GM18861 (cell line): ENCODE results near the gene KISS1R.

Experiments
- ATAC-seq: cut with Tn5 transposase; IDR thresholded peaks from one replicate; pipeline ENCODE4 v1.9.1; 2021; ENCODE audit not compliant: unreplicated experiment

KISS1R gene

DNA sequence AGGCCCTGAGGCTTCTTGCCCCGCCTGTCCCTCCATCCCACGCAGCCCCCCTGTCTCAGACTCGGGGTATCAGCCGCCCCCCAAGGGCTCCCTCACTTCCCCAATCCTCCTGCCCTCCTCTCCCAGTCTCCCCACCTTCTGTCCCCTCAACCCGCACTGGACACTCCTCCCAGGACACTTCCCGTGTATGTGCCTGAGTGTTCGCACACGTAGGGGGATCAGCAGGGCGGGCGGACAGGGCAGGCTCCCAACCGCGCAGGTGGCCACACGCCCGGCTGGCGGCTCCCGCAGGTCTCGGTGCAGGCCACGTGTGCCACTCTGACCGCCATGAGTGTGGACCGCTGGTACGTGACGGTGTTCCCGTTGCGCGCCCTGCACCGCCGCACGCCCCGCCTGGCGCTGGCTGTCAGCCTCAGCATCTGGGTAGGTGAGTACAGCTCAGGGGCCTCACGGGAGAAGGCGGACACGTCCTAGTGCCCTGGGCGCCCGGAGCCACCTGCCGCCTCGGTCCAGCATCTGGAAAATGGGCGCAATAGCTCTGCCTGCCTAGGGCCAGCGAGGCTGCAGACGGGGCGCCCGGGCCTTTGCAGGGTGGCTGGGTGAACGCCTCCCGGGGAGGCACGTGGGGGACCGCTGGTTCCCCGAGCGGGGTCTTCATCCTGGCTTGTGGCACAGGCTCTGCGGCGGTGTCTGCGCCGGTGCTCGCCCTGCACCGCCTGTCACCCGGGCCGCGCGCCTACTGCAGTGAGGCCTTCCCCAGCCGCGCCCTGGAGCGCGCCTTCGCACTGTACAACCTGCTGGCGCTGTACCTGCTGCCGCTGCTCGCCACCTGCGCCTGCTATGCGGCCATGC lies 2.3 kb downstream of the KISS1R start:
- ATAC-seq: no peak

GRCh38 chr19:920051-920864 lies 3.1 kb downstream of the KISS1R start:
- no peak for ATAC-seq

DNA sequence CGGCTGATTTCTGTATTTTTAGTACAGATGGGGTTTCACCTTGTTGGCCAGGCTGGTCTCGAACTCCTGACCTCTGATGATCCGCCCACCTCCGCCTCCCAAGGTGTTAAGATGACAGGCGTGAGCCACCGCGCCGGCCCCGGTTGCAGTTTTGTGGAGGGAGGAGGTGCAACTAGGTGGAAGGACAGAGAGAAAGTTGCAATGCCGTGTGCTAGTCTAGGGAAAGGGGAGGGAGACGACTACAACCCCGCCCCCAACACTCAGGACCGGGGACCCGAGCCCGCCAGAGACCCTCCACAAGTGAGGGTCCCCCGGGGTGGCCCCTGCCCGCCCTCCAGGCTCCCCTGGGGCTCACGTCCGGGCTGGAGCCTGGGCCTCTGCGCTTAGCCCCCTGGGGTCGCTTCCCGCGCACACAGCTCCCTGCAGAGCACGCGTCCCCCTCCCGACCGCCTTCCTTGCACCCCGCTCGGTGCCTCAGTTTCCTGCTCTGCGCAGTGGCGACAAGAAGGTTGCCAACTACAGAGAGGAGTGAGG lies 7.5 kb downstream of the KISS1R start:
- ATAC-seq: no peak

- peak; percentile 35 for ATAC-seq
Observed at GRCh38 chr19:925087-925525, 8.0 kb downstream of the KISS1R start.

GRCh38 chr19:925526-926322 lies 8.6 kb downstream of the KISS1R start, which contains the start of gene ARID3A:
TSS of gene ARID3A (plus strand) at chr19:926035. CDS start at chr19:929529, 3,494 bp downstream.
- ATAC-seq: peak; percentile 43

- no peak for ATAC-seq
Observed at GRCh38 chr19:926323-926588, 9.1 kb downstream of the KISS1R start.

DNA sequence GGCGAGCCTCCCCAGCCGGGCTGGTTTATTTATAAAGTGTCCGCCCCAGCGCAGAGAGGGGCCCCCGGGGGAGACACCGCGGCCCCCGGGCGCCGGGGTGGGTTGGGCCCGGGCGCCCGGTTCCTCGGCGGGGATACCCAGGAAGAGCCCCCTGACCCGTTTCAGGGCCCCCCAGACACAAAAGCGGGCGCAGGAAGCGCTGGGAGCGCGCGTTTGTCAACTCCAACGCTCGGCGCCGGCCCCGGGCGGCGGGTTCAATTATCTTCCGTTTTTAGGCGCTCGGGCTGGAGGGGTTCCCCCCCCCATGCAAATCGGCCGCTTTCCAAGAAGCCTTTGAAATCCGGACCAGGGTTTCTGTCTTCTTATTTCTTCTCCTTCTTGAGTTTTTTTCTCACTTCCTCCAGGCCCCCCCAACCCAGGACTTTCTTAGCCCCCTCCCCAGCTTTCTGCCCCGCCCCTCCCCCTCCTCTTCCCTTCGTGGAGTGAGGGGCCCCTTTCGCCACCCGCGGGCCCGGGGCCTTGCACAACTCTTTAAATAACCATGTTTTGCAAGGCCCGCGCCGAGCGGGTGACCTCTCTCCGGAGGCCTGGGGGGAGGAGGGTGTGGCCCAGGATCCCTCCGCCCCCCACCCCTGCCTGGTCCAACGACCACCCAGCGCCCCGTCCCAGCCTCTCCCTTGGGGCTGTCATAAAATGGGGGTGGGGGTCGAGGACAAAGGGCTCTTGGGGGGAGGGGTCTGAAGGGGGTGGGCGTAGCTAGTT lies 9.6 kb downstream of the KISS1R start:
- ATAC-seq: no peak

GRCh38 chr19:927351-927779 lies 10.2 kb downstream of the KISS1R start:
- ATAC-seq: no peak

DNA sequence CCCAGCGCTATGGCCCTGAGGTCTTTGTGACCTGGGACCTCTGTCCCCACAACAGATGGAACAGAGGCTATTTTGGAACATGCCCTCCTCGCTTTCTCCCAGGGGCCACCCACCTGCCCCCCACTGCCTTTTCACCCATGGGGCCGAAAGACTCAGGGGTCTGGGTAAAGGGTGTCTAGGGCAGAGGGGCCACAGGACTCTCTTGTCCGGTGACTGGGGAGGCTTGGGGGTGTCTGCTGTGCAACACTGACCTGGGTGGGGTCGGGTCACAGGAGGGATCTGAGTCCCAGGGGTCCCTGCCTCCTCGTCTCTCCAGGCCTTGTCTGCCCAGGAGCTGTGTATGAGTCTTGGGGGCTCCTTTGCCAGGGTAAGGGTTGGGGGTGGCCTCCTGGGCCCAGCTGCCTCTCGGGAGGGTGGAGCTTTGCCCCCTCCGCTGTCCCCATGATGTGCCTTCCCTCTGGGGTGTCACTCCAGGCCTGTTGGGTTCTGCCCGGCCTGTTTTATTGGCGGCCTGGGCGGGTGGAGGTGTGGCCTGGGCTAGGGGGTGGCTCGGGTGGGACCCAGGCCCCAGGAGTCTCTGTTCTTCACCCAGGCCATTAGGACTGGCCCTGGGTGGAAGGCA lies 10.8 kb downstream of the KISS1R start:
- ATAC-seq: no peak

DNA sequence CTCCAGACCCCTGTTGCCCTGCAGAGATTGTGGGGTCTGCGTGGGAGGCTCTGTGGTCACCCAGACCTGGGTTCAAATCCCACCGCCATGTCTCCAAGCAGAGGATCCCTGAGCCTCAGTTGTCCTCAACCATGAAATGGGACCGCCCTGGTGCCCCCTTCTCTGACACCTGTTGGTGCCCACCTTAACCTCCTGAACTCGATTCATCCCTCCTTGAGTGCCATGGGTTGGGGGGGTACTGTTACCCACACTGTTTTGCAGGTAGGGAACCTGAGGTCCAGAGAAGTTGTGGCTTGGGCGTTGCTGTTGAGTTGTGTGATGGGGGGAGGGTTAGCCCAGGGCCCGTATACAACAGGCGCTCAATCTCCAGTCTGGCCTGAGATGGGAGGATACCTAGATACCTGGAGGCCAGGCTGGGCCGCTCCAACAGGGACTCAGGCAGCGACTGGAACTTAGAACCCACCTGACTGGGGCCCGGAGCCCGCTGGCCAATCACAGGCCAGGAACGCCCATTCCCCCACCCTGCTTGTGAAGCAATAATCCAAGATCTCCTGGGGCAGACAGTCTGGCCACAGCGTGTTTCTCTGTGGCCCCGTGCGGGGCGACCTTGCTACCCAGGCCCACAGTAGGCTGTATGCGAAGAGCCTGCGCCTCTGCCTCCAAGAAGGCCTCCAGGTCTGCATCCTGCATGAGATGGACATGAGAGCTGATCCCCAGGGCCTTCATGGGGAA lies 11.5 kb downstream of the KISS1R start:
- ATAC-seq: no peak

- ATAC-seq: no peak
Observed at GRCh38 chr19:929203-929890, 12.2 kb downstream of the KISS1R start.

- ATAC-seq: no peak
Observed at GRCh38 chr19:929891-930258, 12.7 kb downstream of the KISS1R start.

- no peak for ATAC-seq
Observed at GRCh38 chr19:931860-932647, 14.9 kb downstream of the KISS1R start.

DNA sequence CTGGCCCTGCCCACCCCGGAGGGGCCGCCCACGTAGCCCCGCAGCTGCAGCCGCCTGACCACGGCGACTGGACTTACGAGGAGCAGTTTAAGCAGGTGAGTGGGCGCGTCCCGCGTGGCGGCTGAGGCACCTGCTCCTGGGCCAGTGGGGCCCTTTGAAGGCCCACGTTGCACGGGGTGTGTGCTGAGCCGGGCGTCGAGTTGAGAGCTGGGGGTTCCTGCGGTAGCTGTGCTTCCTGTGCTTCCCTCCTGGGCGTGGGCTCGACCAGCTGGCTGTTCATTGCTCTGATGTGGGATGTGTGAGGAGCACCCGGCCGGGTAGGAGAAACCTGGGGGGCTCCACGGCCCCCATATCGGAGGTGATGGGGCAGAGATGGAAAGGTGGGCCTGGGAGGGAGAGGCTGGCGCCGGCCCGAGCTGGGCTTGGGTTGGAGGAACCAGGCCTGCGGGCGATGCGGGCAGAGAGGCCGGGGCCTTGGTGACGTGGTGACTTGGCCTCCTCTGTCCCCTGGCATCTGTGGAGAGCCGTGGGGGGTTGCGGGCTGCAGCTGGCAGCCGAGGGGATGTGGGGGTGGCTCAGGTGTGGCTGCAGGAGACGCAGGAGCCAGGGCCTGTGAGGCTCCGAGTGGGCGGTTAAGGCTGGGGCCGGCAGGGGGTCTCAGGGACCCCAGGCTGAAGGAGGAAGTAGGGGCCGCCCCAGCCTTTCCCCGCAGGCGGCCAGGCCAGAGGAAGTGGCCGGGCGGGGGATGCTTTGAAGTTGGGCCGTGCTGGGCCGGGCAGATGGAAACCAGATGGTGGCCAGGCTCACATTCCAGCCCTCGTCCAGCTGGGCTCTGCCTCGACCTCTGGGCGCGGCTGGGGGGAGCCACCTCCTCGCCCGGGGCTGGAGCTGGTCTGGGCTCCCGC lies 15.8 kb downstream of the KISS1R start:
- no peak for ATAC-seq

DNA sequence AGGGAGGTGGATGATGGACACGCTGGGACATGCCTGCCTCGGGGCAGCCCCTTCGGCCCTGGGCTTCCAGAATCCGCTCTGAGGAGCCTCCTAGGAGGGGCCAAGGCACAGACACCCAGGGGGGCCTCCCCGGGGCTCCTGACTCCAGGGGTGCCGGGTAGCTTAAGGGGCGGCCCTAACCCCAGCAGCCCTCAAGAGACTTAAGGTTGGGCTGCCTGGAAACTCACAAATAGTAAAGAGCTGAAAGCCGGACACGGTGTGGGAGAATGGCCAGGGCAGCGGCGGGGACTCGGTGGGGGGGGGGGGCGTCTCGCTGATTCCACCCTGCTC lies 16.4 kb downstream of the KISS1R start:
- ATAC-seq: no peak

DNA sequence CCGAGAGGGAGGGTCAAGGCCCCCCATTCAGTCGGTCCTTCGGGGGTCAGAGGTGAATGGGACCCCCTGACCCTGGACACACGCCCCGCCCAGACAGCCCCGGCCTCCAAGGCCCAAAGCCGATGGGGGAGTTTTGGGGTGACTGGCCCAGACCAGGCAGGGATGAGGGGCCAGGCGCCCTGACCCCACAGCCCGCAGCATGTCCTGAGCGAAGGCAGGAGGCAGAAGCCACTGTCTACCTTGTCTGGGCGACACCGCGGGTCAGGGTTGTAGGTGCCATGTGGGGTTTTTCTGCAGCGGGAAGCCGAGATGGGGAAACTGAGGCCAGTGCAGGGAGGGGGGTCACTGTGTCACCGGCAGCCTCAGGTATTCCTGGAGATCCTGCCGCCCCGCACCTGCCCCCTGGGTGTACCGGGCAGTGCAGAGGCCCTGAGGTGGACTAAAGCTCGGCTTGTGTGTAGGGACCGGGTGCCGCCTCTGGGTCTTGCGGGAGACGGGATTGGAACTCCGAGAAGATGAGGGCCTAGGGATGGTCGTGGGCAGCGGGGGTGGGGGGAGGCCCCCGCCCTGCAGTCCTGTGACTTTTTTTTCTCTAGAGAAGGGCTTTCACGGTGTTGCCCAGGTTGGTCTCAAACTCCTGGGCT lies 17.2 kb downstream of the KISS1R start:
- ATAC-seq: no peak
